Suprapubic skin (tissue), 4 donors: ENCODE data around the gene SERPINB1. TPM values are rescaled to one million over a fixed set of nuclear protein-coding genes. Genes with fewer than 3 reads are reported as not detected.

ENCODE experiments used
- DNase-seq, 2 donors: peaks; one replicate each; pipeline ENCODE4 v3.0.0-alpha.2; 2019; ENCODE audit warnings: low spot score in 2 of 2
- H3K27ac ChIP-seq: fragments of 200-600 bp; sonication (generic); one replicate; pipeline ENCODE4 v1.5.1; 2019
- H3K27me3 ChIP-seq: fragments of 200-600 bp; sonication (generic); one replicate; pipeline ENCODE4 v1.5.1; 2019
- H3K36me3 ChIP-seq: fragments of 200-600 bp; sonication (generic); one replicate; pipeline ENCODE4 v1.5.1; 2019
- H3K4me1 ChIP-seq: fragments of 200-600 bp; sonication (generic); one replicate; pipeline ENCODE4 v1.5.1; 2019
- H3K4me3 ChIP-seq: fragments of 200-600 bp; sonication (generic); one replicate; pipeline ENCODE4 v1.5.1; 2019; ENCODE audit warnings: mild to moderate bottlenecking
- H3K9me3 ChIP-seq: fragments of 200-600 bp; sonication (generic); one replicate; pipeline ENCODE4 v1.5.1; 2019
- CTCF ChIP-seq, 2 donors: fragments of 200-600 bp in 1 of 2; fragments of 450-650 bp in 1 of 2; sonication (generic) in 1 of 2; IDR thresholded peaks; one replicate each; pipeline ENCODE4 v1.5.1; 2016 to 2019; ENCODE audit warnings: antibody characterized with exemption in 2 of 2, mild to moderate bottlenecking in 1 of 2, moderate library complexity in 1 of 2
- EP300 ChIP-seq: sonication (generic); formaldehyde crosslinking; IDR thresholded peaks from one replicate; pipeline ENCODE4 v1.6.1; 2017; ENCODE audit warnings: antibody characterized with exemption
- POLR2A ChIP-seq, 2 donors: fragments of 450-650 bp; IDR thresholded peaks; one replicate each; pipeline ENCODE4 v1.6.1; 2017; ENCODE audit warnings: antibody characterized with exemption in 2 of 2, mild to moderate bottlenecking in 2 of 2, moderate library complexity in 2 of 2
- POLR2AphosphoS5 ChIP-seq, 3 donors: sonication (generic); formaldehyde crosslinking; IDR thresholded peaks; one replicate each; pipeline ENCODE4 v1.6.1; 2017; ENCODE audit warnings: antibody characterized with exemption in 3 of 3
- WGBS: methylation state at CpG from one replicate; pipeline ENCODE4 v1.1.5; 2018; 5-methylcytosine and 5-hydroxymethylcytosine counted together
- total RNA-seq, 4 donors: library from RNA; depleted of rRNA; stranded (reverse); fragments of >200 nt; gene quantifications; one replicate each; pipeline ENCODE4 v1.1.0, GENCODE V29; 2016

The SERPINB1 gene
- total RNA-seq, 4 donors from 2014 or later, result 11.8 to 20.6 (median 16.9) TPM

DNA sequence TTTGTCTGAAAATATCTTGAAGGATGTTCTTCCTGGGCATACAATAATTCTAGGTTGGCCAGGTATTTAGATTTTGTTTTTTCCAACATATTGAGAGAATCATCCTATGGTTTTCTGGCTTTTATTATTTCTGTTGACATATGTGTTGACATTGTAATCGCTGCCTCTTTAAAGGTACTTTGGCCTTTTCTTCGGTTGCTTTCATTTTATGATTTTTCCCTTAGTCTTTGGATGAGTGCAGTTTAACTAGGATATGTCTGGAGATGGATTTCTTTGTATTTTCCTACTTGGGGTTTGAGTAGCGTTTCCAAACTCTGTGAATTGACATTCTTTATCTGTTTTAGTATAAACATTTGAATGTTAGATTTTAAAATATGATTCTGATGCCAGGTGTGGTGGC is 11.5 kb downstream of the SERPINB1 start:
- Histone ChIP-seq H3K9me3 (no peaks in the 10 kb centered on the region), H3K36me3 (peaks cover 22% of the 10 kb centered on the region), H3K4me1 (no peaks in the 10 kb centered on the region), H3K27ac (no peak overlapping the region), H3K4me3 (no peak overlapping the region), H3K27me3 (no peaks in the 10 kb centered on the region)
- TF ChIP-seq POLR2A (IDR thresholded peaks at IDR 0.05), result no peak
- DNase-seq, result no peak
- WGBS, result 91% methylated on average over 3 of the region's 3 CpGs

DNA sequence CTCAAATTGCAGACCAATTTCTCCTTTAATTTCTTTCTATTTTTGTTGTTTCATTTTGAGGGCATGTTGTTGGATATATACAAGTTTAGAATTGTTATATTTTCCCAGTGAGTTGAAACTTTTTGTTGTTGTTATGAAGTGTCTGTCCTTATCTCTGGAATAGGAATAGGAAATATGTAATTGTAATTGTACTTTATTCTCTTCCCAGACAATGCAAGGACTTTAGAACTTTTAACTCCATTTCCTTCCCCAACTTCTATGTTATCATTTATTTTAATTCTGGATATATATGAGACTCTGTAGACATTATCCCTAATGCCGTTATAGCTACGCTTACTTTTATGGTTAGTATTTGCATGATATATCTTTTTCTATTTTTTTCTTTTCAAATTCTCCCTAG is 12.4 kb downstream of the SERPINB1 start:
- H3K9me3 ChIP-seq, result no peaks in the 10 kb centered on the region
- no peak overlapping the region for H3K4me3 ChIP-seq
- no peaks in the 10 kb centered on the region for H3K27me3 ChIP-seq
- DNase-seq, result no peak
- WGBS, result 95% methylated on average over 2 of the region's 2 CpGs
- TF ChIP-seq POLR2A (IDR thresholded peaks at IDR 0.05) (no peak), POLR2AphosphoS5 (IDR thresholded peaks at IDR 0.05) (no peak), CTCF (IDR thresholded peaks at IDR 0.05) (no peak), EP300 (no peak)
- no peak overlapping the region for H3K27ac ChIP-seq
- H3K36me3 ChIP-seq, result peaks cover 12% of the 10 kb centered on the region
- no peaks in the 10 kb centered on the region for H3K4me1 ChIP-seq

DNA sequence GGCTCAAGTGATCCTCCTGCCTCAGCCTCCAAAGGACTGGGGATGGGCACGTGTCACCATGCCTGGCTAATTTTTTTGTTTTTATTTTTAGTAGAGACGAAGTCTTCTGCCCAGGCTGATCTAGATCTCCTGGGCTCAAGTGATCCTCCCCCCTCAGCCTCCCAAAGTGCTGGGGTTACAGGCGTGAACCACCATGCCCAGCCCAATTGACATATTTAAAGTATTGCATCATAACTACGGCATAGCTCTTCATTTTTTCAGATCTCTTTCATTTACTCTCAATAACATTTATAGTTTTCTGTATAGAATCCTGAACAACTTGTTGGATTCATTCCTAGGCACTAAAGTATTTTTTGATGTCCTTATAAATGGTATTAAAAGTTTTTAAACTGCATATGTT is 13.0 kb downstream of the SERPINB1 start:
- Histone ChIP-seq H3K4me1 (no peaks in the 10 kb centered on the region), H3K27ac (no peak overlapping the region)
- WGBS, result 88% methylated on average over 4 of the region's 4 CpGs

GRCh38 chr6:2827142-2827541 is 14.5 kb downstream of the SERPINB1 start:
- H3K27ac ChIP-seq, result no peak overlapping the region
- 75% methylated on average over 6 of the region's 6 CpGs for WGBS
- TF ChIP-seq POLR2A (IDR thresholded peaks at IDR 0.05), result no peak

More for the DNA sequence above, 13.0 kb downstream of the SERPINB1 start:
- Histone ChIP-seq H3K27me3 (no peaks in the 10 kb centered on the region), H3K36me3 (peaks cover 9% of the 10 kb centered on the region), H3K9me3 (no peaks in the 10 kb centered on the region), H3K4me3 (no peak overlapping the region)
- TF ChIP-seq POLR2A (IDR thresholded peaks at IDR 0.05) (no peak), EP300 (no peak), POLR2AphosphoS5 (IDR thresholded peaks at IDR 0.05) (no peak), CTCF (IDR thresholded peaks at IDR 0.05) (no peak)
- DNase-seq, result no peak

GRCh38 chr6:2826131-2826530 is 15.5 kb downstream of the SERPINB1 start:
- H3K4me3 ChIP-seq, result no peak overlapping the region
- H3K27me3 ChIP-seq, result no peaks in the 10 kb centered on the region
- H3K9me3 ChIP-seq, result no peaks in the 10 kb centered on the region
- DNase-seq, result no peak
- H3K27ac ChIP-seq, result no peak overlapping the region
- WGBS, result 91% methylated on average over 2 of the region's 2 CpGs
- no peaks in the 10 kb centered on the region for H3K36me3 ChIP-seq
- no peaks in the 10 kb centered on the region for H3K4me1 ChIP-seq
- TF ChIP-seq EP300 (no peak), CTCF (IDR thresholded peaks at IDR 0.05) (no peak)

More at GRCh38 chr6:2827142-2827541, 14.5 kb downstream of the SERPINB1 start:
- Histone ChIP-seq H3K27me3 (no peaks in the 10 kb centered on the region), H3K4me3 (no peak overlapping the region), H3K4me1 (no peaks in the 10 kb centered on the region), H3K9me3 (no peaks in the 10 kb centered on the region), H3K36me3 (peaks cover 4% of the 10 kb centered on the region)
- no peak for DNase-seq

DNA sequence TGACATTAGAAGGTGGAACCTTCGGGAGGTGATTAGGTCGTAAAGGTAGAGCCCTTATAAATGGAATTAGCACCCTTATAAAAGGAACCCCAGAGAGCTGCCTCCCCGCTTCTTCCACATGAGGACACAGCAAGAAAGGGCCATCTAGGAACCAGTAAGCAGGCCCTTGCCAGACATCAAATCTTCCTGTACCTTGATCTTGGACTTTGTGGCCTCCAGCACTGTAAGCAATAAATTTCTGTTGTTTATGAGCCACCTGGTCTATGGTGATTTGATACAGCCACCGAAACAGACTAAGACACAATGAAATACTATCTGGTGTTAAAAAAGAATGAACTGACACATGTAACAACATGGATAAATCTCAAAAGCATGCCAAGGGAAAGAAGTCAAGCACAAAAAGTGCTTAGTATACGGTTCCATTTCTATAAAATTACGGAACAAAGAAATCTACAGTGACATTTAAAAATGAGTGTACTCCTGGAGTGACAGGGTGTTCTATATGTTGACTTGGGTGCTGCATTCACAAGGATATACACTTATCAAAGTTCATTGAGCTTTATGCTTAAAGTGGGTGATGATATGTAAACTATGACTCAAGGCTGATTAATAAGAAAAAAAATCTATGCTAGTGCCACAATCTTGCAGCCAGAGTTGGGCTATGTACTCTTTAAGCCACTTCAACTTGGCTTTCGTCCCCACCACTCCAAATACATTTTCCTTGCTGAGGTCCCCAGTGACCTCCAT is 18.4 kb downstream of the SERPINB1 start:
- 98% methylated on average over 7 of the region's 7 CpGs for WGBS
- H3K4me3 ChIP-seq, result no peak overlapping the region
- H3K36me3 ChIP-seq, result no peaks in the 10 kb centered on the region
- H3K4me1 ChIP-seq, result peaks cover 10% of the 10 kb centered on the region
- TF ChIP-seq CTCF (IDR thresholded peaks at IDR 0.05) (no peak), POLR2A (IDR thresholded peaks at IDR 0.05) (no peak), POLR2AphosphoS5 (IDR thresholded peaks at IDR 0.05) (no peak), EP300 (no peak)
- no peaks in the 10 kb centered on the region for H3K9me3 ChIP-seq
- DNase-seq, result no peak
- no peak overlapping the region for H3K27ac ChIP-seq
- no peaks in the 10 kb centered on the region for H3K27me3 ChIP-seq
